Neural progenitor cell (in vitro differentiated cells): ENCODE data around the gene AUTS2. TPM values are rescaled to one million over a fixed set of nuclear protein-coding genes. Genes with fewer than 3 reads are reported as not detected.

Source experiments
- DNase-seq: peaks from one replicate; pipeline ENCODE4 v3.0.0-alpha.2; 2016; ENCODE audit warnings: low spot score
- H2AFZ ChIP-seq: fragments of 200-600 bp; sonication (generic); replicated peaks from 2 replicates; pipeline ENCODE4 v1.6.1; 2016; ENCODE audit warnings: antibody characterized with exemption
- H3F3A ChIP-seq: fragments of 200-600 bp; sonication (generic); 2 replicates; pipeline ENCODE4 v1.6.1; 2016; ENCODE audit warnings: antibody characterized with exemption, low read depth
- H3K27ac ChIP-seq: fragments of 200-600 bp; sonication (generic); 2 replicates; pipeline ENCODE4 v1.5.1; 2016; ENCODE audit warnings: mild to moderate bottlenecking
- H3K27me3 ChIP-seq: fragments of 200-600 bp; sonication (generic); 2 replicates; pipeline ENCODE4 v1.6.1; 2016; ENCODE audit warnings: mild to moderate bottlenecking, moderate library complexity
- H3K36me3 ChIP-seq: fragments of 200-600 bp; sonication (generic); 2 replicates; pipeline ENCODE4 v1.5.1; 2016
- H3K4me1 ChIP-seq: fragments of 200-600 bp; sonication (generic); 2 replicates; pipeline ENCODE4 v1.6.1; 2016; ENCODE audit warnings: mixed run types
- H3K4me2 ChIP-seq: fragments of 200-600 bp; sonication (generic); 2 replicates; pipeline ENCODE4 v1.6.1; 2016
- H3K4me3 ChIP-seq: fragments of 200-600 bp; sonication (generic); 2 replicates; pipeline ENCODE4 v1.5.1; 2016
- H3K79me2 ChIP-seq: fragments of 200-600 bp; sonication (generic); 2 replicates; pipeline ENCODE4 v1.6.1; 2016; ENCODE audit warnings: low read depth
- H3K9ac ChIP-seq: fragments of 200-600 bp; sonication (generic); 2 replicates; pipeline ENCODE4 v1.6.1; 2016
- H3K9me3 ChIP-seq: fragments of 200-600 bp; sonication (generic); 2 replicates; pipeline ENCODE4 v1.5.1; 2016; ENCODE audit warnings: low read depth
- H4K20me1 ChIP-seq: fragments of 200-600 bp; sonication (generic); 2 replicates; pipeline ENCODE4 v1.6.1; 2016; ENCODE audit warnings: low read depth
- H3K27ac Mint-ChIP-seq: 3 replicates; pipeline ENCODE4 v1.8.0; 2021; ENCODE audit warnings: mixed read lengths
- H3K27me3 Mint-ChIP-seq: 2 replicates; pipeline ENCODE4 v1.8.0; 2022; ENCODE audit warnings: low read depth, mild to moderate bottlenecking, inconsistent platforms, moderate library complexity, mixed read lengths; ENCODE audit not compliant: insufficient read depth
- H3K36me3 Mint-ChIP-seq: 3 replicates; pipeline ENCODE4 v1.8.0; 2021; ENCODE audit warnings: mixed read lengths
- H3K4me1 Mint-ChIP-seq: 3 replicates; pipeline ENCODE4 v1.8.0; 2021; ENCODE audit warnings: mixed read lengths
- H3K4me3 Mint-ChIP-seq: 3 replicates; pipeline ENCODE4 v1.8.0; 2021; ENCODE audit warnings: mild to moderate bottlenecking, moderate library complexity, mixed read lengths
- H3K9me3 Mint-ChIP-seq: 3 replicates; pipeline ENCODE4 v1.8.0; 2020; ENCODE audit warnings: mixed read lengths
- EZH2 ChIP-seq: fragments of 200-600 bp; sonication (generic); IDR thresholded peaks from 2 replicates; pipeline ENCODE4 v1.6.1; 2017; ENCODE audit warnings: antibody characterized with exemption, mild to moderate bottlenecking, moderate library complexity
- EZH2phosphoT487 ChIP-seq: fragments of 200-600 bp; sonication (generic); IDR thresholded peaks from 2 replicates; pipeline ENCODE4 v1.6.1; 2017; ENCODE audit warnings: antibody characterized with exemption
- total RNA-seq: library from RNA; depleted of rRNA; stranded (reverse); fragments of >200 nt; gene quantifications from 2 replicates; pipeline ENCODE4 v1.2.3, GENCODE V29; 2015; ENCODE audit warnings: low replicate concordance
- TF ChIP-seq, protein P1 (sequence below): fragments of 200-600 bp; sonication (generic); IDR thresholded peaks from 2 replicates; pipeline ENCODE4 v1.5.1; 2017; ENCODE audit warnings: antibody characterized with exemption, mild to moderate bottlenecking

Gene AUTS2
- total RNA-seq, 1 donor from 2014 or later: 50.0 TPM

DNA sequence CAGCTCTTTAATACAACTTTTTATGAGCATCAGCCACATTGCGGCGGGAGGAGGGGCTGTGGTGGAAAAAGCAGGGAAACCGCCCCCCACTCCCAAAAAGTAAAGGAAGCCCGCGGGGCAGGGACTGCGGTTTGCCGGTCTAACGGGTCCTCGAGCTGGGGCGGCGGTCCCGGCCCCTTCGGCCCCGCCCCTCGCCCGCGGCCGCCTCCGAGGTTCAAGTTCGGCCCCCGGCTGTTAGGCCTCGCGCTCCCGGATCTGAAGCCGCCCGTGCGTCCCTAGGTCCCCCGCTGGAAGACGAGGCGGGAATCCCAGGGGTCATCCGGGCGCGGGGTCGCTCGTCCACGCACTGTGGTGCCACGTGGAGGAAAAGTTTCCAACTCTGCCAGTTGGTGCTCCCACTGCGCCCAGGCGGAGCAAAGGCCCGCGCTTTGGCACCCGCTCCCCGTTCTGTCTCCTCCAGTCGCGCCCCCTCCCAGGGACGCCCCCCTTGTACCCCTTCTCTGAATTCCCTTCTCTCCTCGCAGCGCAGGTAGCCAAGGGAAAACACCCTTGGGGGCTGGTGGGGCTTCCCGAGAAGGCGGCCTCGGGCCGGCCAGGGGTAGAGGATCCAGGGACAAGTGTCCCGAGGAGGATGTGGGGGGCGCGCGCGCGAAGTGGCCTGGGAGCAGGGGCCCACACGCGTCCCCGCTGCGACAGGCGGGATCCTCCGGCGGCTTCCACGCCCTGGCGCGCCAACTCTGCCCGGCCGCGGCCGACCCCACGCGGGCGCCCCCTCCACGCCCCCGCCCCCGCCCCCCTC, 798 bp upstream of the AUTS2 start:
- H3K4me3 Mint-ChIP-seq: peak overlapping the region; percentile 91
- H3K27me3 Mint-ChIP-seq: peaks cover 4% of the 10 kb centered on the region
- peaks cover 7% of the 10 kb centered on the region for H3K79me2 ChIP-seq

DNA sequence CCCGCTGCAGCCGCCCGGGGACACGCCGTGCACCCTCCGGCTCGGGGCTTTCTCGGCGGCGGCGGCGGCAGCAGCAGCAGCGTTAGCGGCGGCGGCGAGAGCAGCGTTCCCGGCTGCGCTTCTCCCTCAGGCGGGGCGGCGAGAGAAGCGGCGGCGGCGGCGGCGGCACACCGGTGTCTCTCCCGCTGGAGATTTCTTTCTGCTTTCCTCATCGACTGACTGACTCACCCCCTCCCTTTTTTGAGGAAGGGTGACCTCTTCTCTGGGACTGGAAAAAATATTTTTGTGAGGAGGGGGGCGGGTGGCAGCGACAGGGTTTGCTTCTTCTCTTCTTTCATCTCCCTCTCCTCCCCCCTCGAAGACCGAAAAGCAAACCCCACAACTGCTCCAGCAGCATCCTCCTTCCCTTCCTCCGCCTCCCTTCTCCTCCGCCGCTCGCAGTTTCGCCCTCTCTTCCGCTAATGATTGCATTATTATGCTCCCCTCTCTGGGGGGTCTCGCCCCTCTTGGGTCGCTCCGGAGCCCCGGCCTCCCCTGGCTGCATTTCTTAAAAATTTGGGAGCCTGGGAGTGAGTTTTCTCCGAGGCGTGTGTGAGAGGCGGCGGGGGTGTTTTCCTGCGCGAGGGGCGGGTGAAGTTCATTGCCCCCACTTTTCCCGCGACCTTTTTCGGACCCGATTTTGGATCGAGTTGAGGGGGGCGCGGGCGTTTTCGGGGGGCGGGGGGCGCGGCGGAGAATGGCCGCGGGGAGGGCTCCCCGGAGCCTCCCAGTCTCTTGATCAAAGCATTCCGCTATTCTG, 411 bp downstream of the AUTS2 start:
- TF ChIP-seq, protein P1, sequence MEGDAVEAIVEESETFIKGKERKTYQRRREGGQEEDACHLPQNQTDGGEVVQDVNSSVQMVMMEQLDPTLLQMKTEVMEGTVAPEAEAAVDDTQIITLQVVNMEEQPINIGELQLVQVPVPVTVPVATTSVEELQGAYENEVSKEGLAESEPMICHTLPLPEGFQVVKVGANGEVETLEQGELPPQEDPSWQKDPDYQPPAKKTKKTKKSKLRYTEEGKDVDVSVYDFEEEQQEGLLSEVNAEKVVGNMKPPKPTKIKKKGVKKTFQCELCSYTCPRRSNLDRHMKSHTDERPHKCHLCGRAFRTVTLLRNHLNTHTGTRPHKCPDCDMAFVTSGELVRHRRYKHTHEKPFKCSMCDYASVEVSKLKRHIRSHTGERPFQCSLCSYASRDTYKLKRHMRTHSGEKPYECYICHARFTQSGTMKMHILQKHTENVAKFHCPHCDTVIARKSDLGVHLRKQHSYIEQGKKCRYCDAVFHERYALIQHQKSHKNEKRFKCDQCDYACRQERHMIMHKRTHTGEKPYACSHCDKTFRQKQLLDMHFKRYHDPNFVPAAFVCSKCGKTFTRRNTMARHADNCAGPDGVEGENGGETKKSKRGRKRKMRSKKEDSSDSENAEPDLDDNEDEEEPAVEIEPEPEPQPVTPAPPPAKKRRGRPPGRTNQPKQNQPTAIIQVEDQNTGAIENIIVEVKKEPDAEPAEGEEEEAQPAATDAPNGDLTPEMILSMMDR: no peak
- TF ChIP-seq EZH2phosphoT487: no peak
- Histone ChIP-seq H3K27me3 (peaks cover 80% of the 10 kb centered on the region), H3K4me3 (peak overlapping the region; percentile 99), H3K4me1 (peaks cover 12% of the 10 kb centered on the region), H4K20me1 (peaks cover 33% of the 10 kb centered on the region), H3K9ac (no peak overlapping the region), H3K27ac (no peak overlapping the region), H3K79me2 (peaks cover 14% of the 10 kb centered on the region), H2AFZ (peak overlapping the region; percentile 95), H3K4me2 (peak overlapping the region; percentile 99), H3K36me3 (no peaks in the 10 kb centered on the region), H3K9me3 (no peaks in the 10 kb centered on the region), H3F3A (peaks cover 20% of the 10 kb centered on the region)
- H3K27ac Mint-ChIP-seq: peak overlapping the region; percentile 96
- H3K9me3 Mint-ChIP-seq: no peaks in the 10 kb centered on the region
- H3K27me3 Mint-ChIP-seq: peaks cover 4% of the 10 kb centered on the region
- DNase-seq: peak; percentile 54
- peaks cover 14% of the 10 kb centered on the region for H3K4me1 Mint-ChIP-seq
- H3K4me3 Mint-ChIP-seq: no peak overlapping the region
- no peaks in the 10 kb centered on the region for H3K36me3 Mint-ChIP-seq

More for the DNA sequence above, 798 bp upstream of the AUTS2 start:
- Mint-ChIP-seq H3K4me1 (peaks cover 14% of the 10 kb centered on the region), H3K27ac (no peak overlapping the region), H3K36me3 (no peaks in the 10 kb centered on the region), H3K9me3 (no peaks in the 10 kb centered on the region)
- H3K9me3 ChIP-seq: no peaks in the 10 kb centered on the region
- TF ChIP-seq, protein P1: no peak
- TF ChIP-seq EZH2phosphoT487 (peak; percentile 69), EZH2 (peak; percentile 83)
- H4K20me1 ChIP-seq: peaks cover 21% of the 10 kb centered on the region
- no peak overlapping the region for H3K27ac ChIP-seq
- peaks cover 12% of the 10 kb centered on the region for H3K4me1 ChIP-seq
- H3K27me3 ChIP-seq: peaks cover 80% of the 10 kb centered on the region
- peak; percentile 51 for DNase-seq
- peak overlapping the region; percentile 99 for H3K4me3 ChIP-seq
- H3K4me2 ChIP-seq: peak overlapping the region; percentile 99
- peak overlapping the region; percentile 94 for H2AFZ ChIP-seq
- peaks cover 20% of the 10 kb centered on the region for H3F3A ChIP-seq
- H3K9ac ChIP-seq: no peak overlapping the region
- no peaks in the 10 kb centered on the region for H3K36me3 ChIP-seq

DNA sequence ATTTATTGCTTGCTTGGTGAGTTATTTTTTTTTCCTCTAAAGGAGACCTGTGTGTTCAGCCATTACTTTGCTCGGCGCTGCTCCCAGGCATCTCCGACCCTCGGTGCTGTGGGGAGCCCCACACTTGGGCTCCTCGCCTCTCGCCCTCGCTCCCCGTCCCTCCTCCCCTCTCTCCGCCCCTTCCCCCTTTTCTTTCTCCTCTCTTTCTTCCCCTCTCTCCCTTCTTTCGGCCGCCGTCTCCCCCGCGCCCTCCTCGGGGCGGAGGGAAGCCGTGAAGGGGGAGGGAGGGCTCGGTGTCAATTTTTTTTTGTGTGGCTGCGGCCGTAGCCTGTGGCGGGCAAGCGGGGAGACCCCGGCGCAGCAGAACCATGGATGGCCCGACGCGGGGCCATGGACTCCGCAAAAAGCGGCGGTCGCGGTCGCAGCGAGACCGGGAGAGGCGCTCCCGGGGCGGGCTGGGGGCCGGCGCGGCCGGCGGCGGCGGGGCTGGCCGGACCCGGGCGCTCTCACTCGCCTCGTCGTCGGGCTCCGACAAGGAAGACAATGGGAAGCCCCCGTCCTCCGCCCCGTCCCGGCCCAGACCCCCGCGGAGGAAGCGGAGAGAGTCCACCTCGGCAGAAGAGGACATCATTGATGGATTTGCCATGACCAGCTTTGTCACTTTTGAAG, 1.1 kb downstream of the AUTS2 start:
- peak; percentile 70 for DNase-seq
- H3K4me1 Mint-ChIP-seq: peaks cover 14% of the 10 kb centered on the region
- H3K36me3 ChIP-seq: no peaks in the 10 kb centered on the region
- H3K36me3 Mint-ChIP-seq: no peaks in the 10 kb centered on the region
- H3K4me3 Mint-ChIP-seq: no peak overlapping the region
- H3K9me3 ChIP-seq: no peaks in the 10 kb centered on the region
- peaks cover 80% of the 10 kb centered on the region for H3K27me3 ChIP-seq
- H3K9ac ChIP-seq: no peak overlapping the region
- H3K4me2 ChIP-seq: peak overlapping the region; percentile 99
- H3K27me3 Mint-ChIP-seq: peaks cover 4% of the 10 kb centered on the region
- H3K27ac Mint-ChIP-seq: peak overlapping the region; percentile 99
- H3K9me3 Mint-ChIP-seq: no peaks in the 10 kb centered on the region
- no peak overlapping the region for H3K27ac ChIP-seq
- peaks cover 12% of the 10 kb centered on the region for H3K4me1 ChIP-seq
- TF ChIP-seq, protein P1: no peak
- peak; percentile 55 for TF ChIP-seq EZH2
- H3K4me3 ChIP-seq: peak overlapping the region; percentile 99
- peak overlapping the region; percentile 95 for H2AFZ ChIP-seq
- peaks cover 40% of the 10 kb centered on the region for H4K20me1 ChIP-seq
- H3K79me2 ChIP-seq: peaks cover 14% of the 10 kb centered on the region
- H3F3A ChIP-seq: peaks cover 20% of the 10 kb centered on the region
